NAMALWA (cell line): ENCODE results near the gene HSF4.

Experiments
- DNase-seq: peaks from one replicate; pipeline ENCODE4 v3.0.0-alpha.2; 2015; ENCODE audit warnings: low spot score

The HSF4 gene

GRCh38 chr16:67184995-67185650 lies 20.6 kb downstream of the HSF4 start:
- DNase-seq = peak; percentile 90

GRCh38 chr16:67185651-67186134 lies 21.1 kb downstream of the HSF4 start:
- no peak for DNase-seq

GRCh38 chr16:67186550-67186950 lies 22.0 kb downstream of the HSF4 start:
- DNase-seq = no peak

GRCh38 chr16:67187175-67187890 lies 22.8 kb downstream of the HSF4 start:
- DNase-seq = no peak

GRCh38 chr16:67188323-67188722 lies 23.8 kb downstream of the HSF4 start:
- no peak for DNase-seq

DNA sequence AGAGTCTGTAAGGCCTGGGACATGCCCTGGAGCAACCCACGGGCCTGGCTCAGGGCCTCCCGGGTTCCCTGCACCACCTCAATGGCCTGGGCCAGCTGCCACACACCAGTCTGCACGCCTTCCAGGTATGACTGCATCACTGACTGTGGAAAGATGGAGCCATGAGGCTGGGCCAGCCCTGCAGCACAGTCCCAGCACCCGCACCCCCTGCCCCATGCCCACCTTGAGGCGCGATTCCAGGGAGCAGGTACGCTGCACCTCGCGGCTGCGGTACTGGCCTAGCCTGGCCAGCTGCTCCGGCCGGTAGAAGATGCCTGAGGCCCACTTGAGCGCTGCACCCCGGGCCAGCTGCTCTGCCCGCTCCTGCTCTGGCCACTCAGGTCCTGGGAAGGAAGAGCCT lies 24.3 kb downstream of the HSF4 start:
- DNase-seq = no peak

- DNase-seq = no peak
These were observed 25.5 kb downstream of the HSF4 start, which contains the start of gene EXOC3L1 for GRCh38 chr16:67190041-67190440. EXOC3L1 (minus strand) TSS chr16:67190136; CDS start chr16:67189676, 460 bp downstream.

- no peak for DNase-seq
These were observed 26.2 kb downstream of the HSF4 start for GRCh38 chr16:67190448-67191399.

GRCh38 chr16:67191411-67191994 lies 27.0 kb downstream of the HSF4 start:
- no peak for DNase-seq

DNA sequence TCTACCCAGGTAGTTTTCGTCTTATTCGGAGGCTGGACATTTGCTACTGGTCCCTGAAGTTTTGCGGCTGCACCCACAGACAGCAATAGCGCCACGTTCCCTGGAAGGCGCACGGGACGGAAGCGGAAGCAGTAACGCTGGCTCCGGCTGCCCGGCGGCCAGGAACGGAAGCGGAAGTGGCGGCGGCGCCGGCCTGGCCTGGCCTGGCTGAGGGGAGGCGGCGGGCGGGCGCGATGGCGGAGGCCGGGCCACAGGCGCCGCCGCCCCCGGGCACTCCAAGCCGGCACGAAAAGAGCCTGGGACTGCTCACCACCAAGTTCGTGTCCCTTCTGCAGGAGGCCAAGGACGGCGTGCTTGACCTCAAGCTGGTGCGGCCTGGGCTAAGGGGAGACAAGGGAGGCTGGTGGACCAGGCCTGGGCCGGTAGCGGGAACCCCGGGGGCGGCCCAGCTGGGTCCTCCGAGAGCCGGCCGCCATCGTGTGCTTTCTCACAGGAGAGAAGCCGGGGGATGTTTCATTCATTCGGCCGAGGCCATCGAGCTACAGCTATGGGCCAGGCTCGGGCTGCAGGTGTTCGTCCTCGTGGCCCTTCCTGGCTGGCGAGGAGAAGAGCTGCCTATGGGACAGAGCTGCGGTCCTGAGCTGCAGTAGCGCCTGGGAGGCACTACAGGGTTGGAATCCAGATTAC lies 27.6 kb downstream of the HSF4 start, which contains the start of gene E2F4:
Gene E2F4 (plus strand): TSS at position 161 of the 687 bp plus-strand sequence. CDS start 73 bp downstream, at position 234.
- DNase-seq = peak; percentile 93

- DNase-seq = no peak
These were observed 28.3 kb downstream of the HSF4 start for GRCh38 chr16:67192781-67193361.

- no peak for DNase-seq
These were observed 29.0 kb downstream of the HSF4 start for GRCh38 chr16:67193536-67193935.

- no peak for DNase-seq
These were observed 29.7 kb downstream of the HSF4 start for GRCh38 chr16:67194260-67194659.

DNA sequence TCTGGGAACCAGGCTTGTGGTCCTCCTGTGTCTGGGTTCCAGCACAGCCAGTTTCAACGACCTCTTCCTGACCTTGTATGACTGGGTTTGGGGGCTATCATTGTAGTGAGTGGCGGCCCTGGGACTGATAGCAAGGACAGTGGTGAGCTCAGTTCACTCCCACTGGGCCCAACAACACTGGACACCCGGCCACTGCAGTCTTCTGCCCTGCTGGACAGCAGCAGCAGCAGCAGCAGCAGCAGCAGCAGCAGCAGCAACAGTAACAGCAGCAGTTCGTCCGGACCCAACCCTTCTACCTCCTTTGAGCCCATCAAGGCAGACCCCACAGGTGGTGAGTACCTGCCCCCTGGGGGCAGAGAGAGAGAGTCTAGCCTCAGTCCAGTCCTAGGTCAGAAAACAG lies 31.1 kb downstream of the HSF4 start:
- no peak for DNase-seq

GRCh38 chr16:67196881-67197280 lies 32.3 kb downstream of the HSF4 start:
- DNase-seq = no peak

- no peak for DNase-seq
These were observed 33.2 kb downstream of the HSF4 start for GRCh38 chr16:67197704-67198103.

GRCh38 chr16:67198238-67198734 lies 33.7 kb downstream of the HSF4 start:
- peak; percentile 63 for DNase-seq

- DNase-seq = no peak
These were observed 34.7 kb downstream of the HSF4 start, which contains the start of gene ELMO3 for GRCh38 chr16:67199011-67199807. ELMO3 (plus strand) TSS chr16:67199131; CDS start chr16:67199327, 196 bp downstream.

DNA sequence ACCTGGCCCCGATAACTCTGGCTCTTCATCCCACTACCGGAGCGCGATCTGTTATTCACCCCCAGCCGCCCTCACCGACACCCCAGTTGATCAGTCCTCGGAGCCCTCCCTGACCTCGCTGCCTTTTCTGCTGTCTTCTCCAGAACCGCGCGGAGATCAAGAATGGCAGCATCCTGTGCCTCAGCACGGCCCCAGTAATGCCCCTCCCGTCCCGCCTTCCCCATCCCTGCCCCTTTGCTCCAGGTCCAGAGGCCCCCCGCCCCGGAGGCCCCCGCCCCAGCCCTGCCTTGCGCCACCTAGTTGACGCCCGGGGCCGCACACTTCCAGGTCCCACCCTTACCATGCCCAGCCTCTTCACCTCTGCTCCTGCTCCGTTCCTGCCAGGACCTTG lies 35.3 kb downstream of the HSF4 start:
- no peak for DNase-seq

- DNase-seq = no peak
These were observed 35.9 kb downstream of the HSF4 start for GRCh38 chr16:67200491-67200890.
